BE2C (cell line): Measurements from ENCODE around the gene VAMP4.

Source experiments
- DNase-seq: peaks from one replicate; pipeline ENCODE4 v3.0.0-alpha.2; 2020
- H3K27me3 ChIP-seq: fragments of 250-450 bp; sonication (Bioruptor Pico); 2 replicates; pipeline ENCODE4 v1.5.1; 2020; ENCODE audit warnings: mild to moderate bottlenecking
- H3K36me3 ChIP-seq: fragments of 250-450 bp; sonication (Bioruptor Pico); 2 replicates; pipeline ENCODE4 v1.5.1; 2020; ENCODE audit warnings: mild to moderate bottlenecking
- H3K4me1 ChIP-seq: fragments of 250-450 bp; sonication (Bioruptor Pico); 2 replicates; pipeline ENCODE4 v1.5.1; 2020
- H3K4me3 ChIP-seq: 2 replicates; pipeline ENCODE4 v1.5.1; 2011; ENCODE audit warnings: low read depth, low read length
- H3K9me3 ChIP-seq: fragments of 250-450 bp; sonication (Bioruptor Pico); 2 replicates; pipeline ENCODE4 v1.5.1; 2020
- CTCF ChIP-seq: IDR thresholded peaks from 2 replicates; pipeline ENCODE4 v1.5.1; 2012; ENCODE audit warnings: mild to moderate bottlenecking, low read depth, low read length

VAMP4 gene

GRCh38 chr1:171756856-171757255 is 15.0 kb upstream of the VAMP4 start:
- no peaks in the 10 kb centered on the region for H3K4me1 ChIP-seq
- no peaks in the 10 kb centered on the region for H3K9me3 ChIP-seq
- H3K4me3 ChIP-seq, result no peak overlapping the region
- no peaks in the 10 kb centered on the region for H3K36me3 ChIP-seq
- no peak for DNase-seq
- no peak for TF ChIP-seq CTCF
- peaks cover 9% of the 10 kb centered on the region for H3K27me3 ChIP-seq

- no peaks in the 10 kb centered on the region for H3K4me1 ChIP-seq
- DNase-seq, result no peak
- H3K36me3 ChIP-seq, result no peaks in the 10 kb centered on the region
- no peaks in the 10 kb centered on the region for H3K9me3 ChIP-seq
- no peak for TF ChIP-seq CTCF
- H3K4me3 ChIP-seq, result no peak overlapping the region
- peaks cover 9% of the 10 kb centered on the region for H3K27me3 ChIP-seq
Measured at GRCh38 chr1:171754971-171755370, 13.1 kb upstream of the VAMP4 start.

GRCh38 chr1:171754353-171754705 is 12.5 kb upstream of the VAMP4 start:
- no peak for DNase-seq
- H3K27me3 ChIP-seq, result peaks cover 9% of the 10 kb centered on the region
- TF ChIP-seq CTCF, result no peak
- H3K4me1 ChIP-seq, result no peaks in the 10 kb centered on the region
- no peaks in the 10 kb centered on the region for H3K36me3 ChIP-seq
- no peak overlapping the region for H3K4me3 ChIP-seq
- no peaks in the 10 kb centered on the region for H3K9me3 ChIP-seq

- DNase-seq, result no peak
- no peak overlapping the region for H3K4me3 ChIP-seq
- H3K4me1 ChIP-seq, result no peaks in the 10 kb centered on the region
- H3K36me3 ChIP-seq, result no peaks in the 10 kb centered on the region
- peaks cover 9% of the 10 kb centered on the region for H3K27me3 ChIP-seq
- no peaks in the 10 kb centered on the region for H3K9me3 ChIP-seq
- no peak for TF ChIP-seq CTCF
Measured at GRCh38 chr1:171753685-171754352, 12.0 kb upstream of the VAMP4 start.

- H3K4me1 ChIP-seq, result no peaks in the 10 kb centered on the region
- H3K4me3 ChIP-seq, result no peak overlapping the region
- no peak for DNase-seq
- H3K27me3 ChIP-seq, result peaks cover 9% of the 10 kb centered on the region
- no peak for TF ChIP-seq CTCF
- H3K36me3 ChIP-seq, result no peaks in the 10 kb centered on the region
- no peaks in the 10 kb centered on the region for H3K9me3 ChIP-seq
Measured at GRCh38 chr1:171753182-171753581, 11.3 kb upstream of the VAMP4 start.

GRCh38 chr1:171751221-171751620 is 9.4 kb upstream of the VAMP4 start:
- Histone ChIP-seq H3K4me3 (no peak overlapping the region), H3K4me1 (no peaks in the 10 kb centered on the region), H3K27me3 (no peaks in the 10 kb centered on the region; the same call in 1 of the 2 replicates), H3K36me3 (no peaks in the 10 kb centered on the region), H3K9me3 (no peaks in the 10 kb centered on the region)
- no peak for DNase-seq
- TF ChIP-seq CTCF, result no peak
